HEK293T (cell line): ENCODE results near the gene ATG13.

Experiments used
- BHLHE40 ChIP-seq: fragments of 450-650 bp; IDR thresholded peaks from 2 replicates; pipeline ENCODE4 v1.6.1; 2016; ENCODE audit warnings: mild to moderate bottlenecking, moderate library complexity, borderline replicate concordance
- FOXA1 ChIP-seq: fragments of 450-650 bp; IDR thresholded peaks from 2 replicates; pipeline ENCODE4 v1.6.1; 2016; ENCODE audit warnings: mild to moderate bottlenecking
- FOXK2 ChIP-seq: fragments of 450-650 bp; IDR thresholded peaks from 2 replicates; pipeline ENCODE4 v1.6.1; 2016; ENCODE audit warnings: mild to moderate bottlenecking
- FOXM1 ChIP-seq: fragments of 450-650 bp; IDR thresholded peaks from 2 replicates; pipeline ENCODE4 v1.6.1; 2017; ENCODE audit warnings: mild to moderate bottlenecking, borderline replicate concordance
- HDGF ChIP-seq: fragments of 450-650 bp; IDR thresholded peaks from 2 replicates; pipeline ENCODE4 v1.6.1; 2017; ENCODE audit warnings: antibody characterized with exemption, borderline replicate concordance
- L3MBTL2 ChIP-seq: fragments of 450-650 bp; conservative IDR thresholded peaks from 2 replicates; pipeline ENCODE4 v1.6.1; 2016; ENCODE audit warnings: mild to moderate bottlenecking
- SP1 ChIP-seq: fragments of 450-650 bp; IDR thresholded peaks from 2 replicates; pipeline ENCODE4 v1.6.1; 2017
- TARDBP ChIP-seq: fragments of 450-650 bp; IDR thresholded peaks from 2 replicates; pipeline ENCODE4 v1.6.1; 2016
- ZNF384 ChIP-seq: fragments of 450-650 bp; IDR thresholded peaks from 2 replicates; pipeline ENCODE4 v1.6.1; 2016

GRCh38 chr11:46631676-46632075 is 14.3 kb downstream of the ATG13 start:
- no peak for TF ChIP-seq SP1
- TF ChIP-seq HDGF, result no peak
- no peak for TF ChIP-seq FOXM1
- TF ChIP-seq BHLHE40, result no peak
- no peak for TF ChIP-seq ZNF384
- no peak for TF ChIP-seq FOXA1
- TF ChIP-seq FOXK2, result no peak
- TF ChIP-seq TARDBP, result no peak
- no peak for TF ChIP-seq L3MBTL2
